Keratinocyte (primary cell): Measurements from ENCODE around the gene DSCAM.

ENCODE experiments used
- EZH2 ChIP-seq: IDR thresholded peaks from one replicate; pipeline ENCODE4 v1.6.1; 2012; ENCODE audit warnings: inconsistent platforms, mild to moderate bottlenecking, low read length, moderate library complexity
- TF ChIP-seq, protein P1 (sequence below), 3 experiments: IDR thresholded peaks in 1 of 3; conservative IDR thresholded peaks in 1 of 3; optimal IDR thresholded peaks in 1 of 3; 2 replicates in 2 of 3; 3 replicates in 1 of 3; pipeline versions ENCODE3 to v1.5.1; 2011; ENCODE audit warnings: low read length in 3 of 3, mild to moderate bottlenecking in 3 of 3, moderate library complexity in 2 of 3, control low read depth in 1 of 3, inconsistent platforms in 1 of 3; ENCODE audit not compliant: insufficient read depth in 2 of 3; ENCODE audit errors: extremely low read depth in 1 of 3

DNA sequence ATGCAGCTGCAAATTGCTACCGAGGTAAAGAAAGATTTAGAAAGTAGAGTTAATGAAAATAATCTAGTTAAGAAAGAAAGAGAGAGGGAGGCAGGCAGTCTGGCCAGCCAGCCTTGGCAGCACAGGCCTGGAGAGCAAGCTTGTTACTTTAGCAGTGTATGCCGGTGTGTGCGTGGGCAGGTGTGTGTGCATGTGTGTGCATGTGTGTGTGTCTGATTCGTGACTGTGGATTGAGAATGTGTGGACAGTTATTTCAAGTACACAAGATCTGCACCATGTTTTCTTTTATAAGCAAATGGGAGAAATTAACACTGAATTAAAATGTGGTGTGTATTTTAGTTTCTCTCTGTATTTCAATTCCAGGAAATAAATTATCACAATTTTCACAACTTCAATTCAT, 211.6 kb downstream of the DSCAM start:
- TF ChIP-seq, protein P1, sequence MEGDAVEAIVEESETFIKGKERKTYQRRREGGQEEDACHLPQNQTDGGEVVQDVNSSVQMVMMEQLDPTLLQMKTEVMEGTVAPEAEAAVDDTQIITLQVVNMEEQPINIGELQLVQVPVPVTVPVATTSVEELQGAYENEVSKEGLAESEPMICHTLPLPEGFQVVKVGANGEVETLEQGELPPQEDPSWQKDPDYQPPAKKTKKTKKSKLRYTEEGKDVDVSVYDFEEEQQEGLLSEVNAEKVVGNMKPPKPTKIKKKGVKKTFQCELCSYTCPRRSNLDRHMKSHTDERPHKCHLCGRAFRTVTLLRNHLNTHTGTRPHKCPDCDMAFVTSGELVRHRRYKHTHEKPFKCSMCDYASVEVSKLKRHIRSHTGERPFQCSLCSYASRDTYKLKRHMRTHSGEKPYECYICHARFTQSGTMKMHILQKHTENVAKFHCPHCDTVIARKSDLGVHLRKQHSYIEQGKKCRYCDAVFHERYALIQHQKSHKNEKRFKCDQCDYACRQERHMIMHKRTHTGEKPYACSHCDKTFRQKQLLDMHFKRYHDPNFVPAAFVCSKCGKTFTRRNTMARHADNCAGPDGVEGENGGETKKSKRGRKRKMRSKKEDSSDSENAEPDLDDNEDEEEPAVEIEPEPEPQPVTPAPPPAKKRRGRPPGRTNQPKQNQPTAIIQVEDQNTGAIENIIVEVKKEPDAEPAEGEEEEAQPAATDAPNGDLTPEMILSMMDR (optimal IDR thresholded peaks at IDR 0.05 in 1 of 3, IDR thresholded peaks at IDR 0.05 in 1 of 3, conservative IDR thresholded peaks at IDR 0.05 in 1 of 3; ENCODE audit: extremely low read depth in 1 of 3, insufficient read depth in 2 of 3, low read length in 3 of 3): no peak
- TF ChIP-seq EZH2: no peak
